ENCODE data around the gene CHRNB1. TPM values are rescaled to one million over a fixed set of nuclear protein-coding genes. Genes with fewer than 3 reads are reported as not detected.

CHRNB1 gene
- total and polyA plus RNA-seq, 10 donors, result 7.3 to 12.9 (median 11.3) TPM

- H3K36me3 ChIP-seq, result no peaks in the 10 kb centered on the region
- 87 to 98% (median 93%) methylated on average over 6 of the region's 6 CpGs for WGBS, 5 donors
- H3K9me3 ChIP-seq, result no peaks in the 10 kb centered on the region
- peaks cover 0 to 22% (median 9%) of the 10 kb centered on the region in 6 donors for H3K4me1 ChIP-seq
- H3K27ac ChIP-seq, result no peak overlapping the region
- intact Hi-C loops (cut with DNase I; ENCODE audit: low total_unique reads), result no loop called here
- DNase-seq, result no peak
- H3K4me3 ChIP-seq, result no peak overlapping the region
- H3K27me3 ChIP-seq (replicated peaks in 1 of 7), result peaks cover 0 to 27% (median 7%) of the 10 kb centered on the region in 7 donors
- TF ChIP-seq, protein P1, sequence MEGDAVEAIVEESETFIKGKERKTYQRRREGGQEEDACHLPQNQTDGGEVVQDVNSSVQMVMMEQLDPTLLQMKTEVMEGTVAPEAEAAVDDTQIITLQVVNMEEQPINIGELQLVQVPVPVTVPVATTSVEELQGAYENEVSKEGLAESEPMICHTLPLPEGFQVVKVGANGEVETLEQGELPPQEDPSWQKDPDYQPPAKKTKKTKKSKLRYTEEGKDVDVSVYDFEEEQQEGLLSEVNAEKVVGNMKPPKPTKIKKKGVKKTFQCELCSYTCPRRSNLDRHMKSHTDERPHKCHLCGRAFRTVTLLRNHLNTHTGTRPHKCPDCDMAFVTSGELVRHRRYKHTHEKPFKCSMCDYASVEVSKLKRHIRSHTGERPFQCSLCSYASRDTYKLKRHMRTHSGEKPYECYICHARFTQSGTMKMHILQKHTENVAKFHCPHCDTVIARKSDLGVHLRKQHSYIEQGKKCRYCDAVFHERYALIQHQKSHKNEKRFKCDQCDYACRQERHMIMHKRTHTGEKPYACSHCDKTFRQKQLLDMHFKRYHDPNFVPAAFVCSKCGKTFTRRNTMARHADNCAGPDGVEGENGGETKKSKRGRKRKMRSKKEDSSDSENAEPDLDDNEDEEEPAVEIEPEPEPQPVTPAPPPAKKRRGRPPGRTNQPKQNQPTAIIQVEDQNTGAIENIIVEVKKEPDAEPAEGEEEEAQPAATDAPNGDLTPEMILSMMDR (IDR thresholded peaks at IDR 0.05 in 8 of 11, conservative IDR thresholded peaks at IDR 0.05 in 3 of 11), result no peak
- TF ChIP-seq POLR2A (IDR thresholded peaks at IDR 0.05) (no peak), POLR2AphosphoS5 (IDR thresholded peaks at IDR 0.05) (no peak)
Observed at GRCh38 chr17:7409716-7410115, 35.1 kb upstream of the CHRNB1 start.

DNA sequence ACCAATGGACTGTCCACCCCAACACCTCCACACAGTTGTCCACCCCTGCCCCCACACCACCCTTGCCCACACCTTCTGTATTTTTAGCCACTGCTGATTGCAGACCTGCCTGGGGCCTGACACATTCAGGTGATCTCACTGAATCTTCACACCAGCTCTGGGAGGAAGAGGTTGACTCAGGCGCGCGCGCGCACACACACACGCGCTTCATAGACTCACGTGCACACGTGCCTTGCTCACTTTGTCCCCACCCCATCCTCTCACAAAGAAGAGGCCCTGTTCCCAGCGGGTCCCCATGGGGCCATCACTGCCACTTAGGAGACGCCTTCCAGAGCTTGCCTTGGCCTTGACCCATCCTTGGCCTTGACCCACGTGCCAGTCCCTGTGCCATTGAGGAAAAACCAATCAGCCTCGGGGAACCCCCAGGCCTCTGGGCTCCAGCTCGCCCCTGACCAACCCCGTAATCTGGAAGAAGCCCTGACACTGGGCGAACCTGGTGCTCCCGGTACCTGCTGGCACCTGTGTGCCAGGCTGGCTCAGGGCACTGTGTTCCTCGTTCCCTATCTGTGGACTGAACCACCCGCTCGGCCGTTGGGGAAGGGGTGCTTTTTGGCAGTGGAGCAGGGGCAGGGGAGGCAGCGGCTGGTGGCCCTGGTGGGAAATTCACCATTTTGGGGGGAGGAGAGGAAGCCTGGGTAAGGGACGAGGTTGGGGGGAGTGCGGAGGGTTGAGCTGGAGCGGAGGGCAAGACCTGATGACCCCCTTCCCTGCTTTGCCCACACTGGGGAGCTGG lies 34.0 kb upstream of the CHRNB1 start:
- Histone ChIP-seq H3K4me3 (no peak overlapping the region), H3K36me3 (no peaks in the 10 kb centered on the region), H3K27me3 (replicated peaks in 1 of 7) (peaks cover 0 to 16% (median 0%) of the 10 kb centered on the region in 7 donors), H3K4me1 (peaks cover 0 to 11% (median 2%) of the 10 kb centered on the region in 6 donors), H3K27ac (no peak overlapping the region), H3K9me3 (no peaks in the 10 kb centered on the region)
- no peak for DNase-seq
- WGBS, 5 donors, result 86 to 93% (median 90%) methylated on average over 25 of the region's 25 CpGs
- no peak for TF ChIP-seq POLR2AphosphoS5 (IDR thresholded peaks at IDR 0.05)
- TF ChIP-seq, protein P1 (IDR thresholded peaks at IDR 0.05 in 8 of 11, conservative IDR thresholded peaks at IDR 0.05 in 3 of 11), result no peak
- intact Hi-C loops (cut with DNase I; ENCODE audit: low total_unique reads), result no loop called here

DNA sequence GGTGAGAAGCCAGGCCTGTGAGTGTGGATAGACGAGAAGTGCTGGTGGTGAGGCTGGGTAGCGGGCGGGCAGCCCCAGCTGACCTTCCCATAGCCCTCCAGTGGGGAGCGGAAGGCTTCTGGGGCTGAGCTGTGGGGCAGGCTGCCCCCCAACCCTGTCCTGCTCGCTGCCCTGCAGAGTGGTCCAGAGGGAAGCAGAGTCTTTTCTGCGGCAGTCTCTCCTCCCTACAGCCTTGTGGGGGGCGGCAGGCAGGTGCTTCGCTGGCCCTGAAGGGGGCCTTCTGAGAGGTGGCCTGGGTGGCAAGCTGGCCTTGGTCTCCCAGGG lies 33.5 kb upstream of the CHRNB1 start:
- WGBS, 5 donors, result 89 to 98% (median 94%) methylated on average over 5 to 8 of the region's 8 CpGs
- TF ChIP-seq POLR2A (IDR thresholded peaks at IDR 0.05) (no peak), POLR2AphosphoS5 (IDR thresholded peaks at IDR 0.05) (no peak)
- TF ChIP-seq, protein P1 (IDR thresholded peaks at IDR 0.05 in 8 of 11, conservative IDR thresholded peaks at IDR 0.05 in 3 of 11), result no peak
- Histone ChIP-seq H3K4me1 (peaks cover 0 to 10% (median 0%) of the 10 kb centered on the region in 6 donors), H3K36me3 (no peaks in the 10 kb centered on the region), H3K27me3 (replicated peaks in 1 of 7) (peaks cover 0 to 14% (median 0%) of the 10 kb centered on the region in 7 donors), H3K4me3 (no peak overlapping the region), H3K27ac (no peak overlapping the region), H3K9me3 (no peaks in the 10 kb centered on the region)
- intact Hi-C loops (cut with DNase I; ENCODE audit: low total_unique reads), result no loop called here
- no peak for DNase-seq

DNA sequence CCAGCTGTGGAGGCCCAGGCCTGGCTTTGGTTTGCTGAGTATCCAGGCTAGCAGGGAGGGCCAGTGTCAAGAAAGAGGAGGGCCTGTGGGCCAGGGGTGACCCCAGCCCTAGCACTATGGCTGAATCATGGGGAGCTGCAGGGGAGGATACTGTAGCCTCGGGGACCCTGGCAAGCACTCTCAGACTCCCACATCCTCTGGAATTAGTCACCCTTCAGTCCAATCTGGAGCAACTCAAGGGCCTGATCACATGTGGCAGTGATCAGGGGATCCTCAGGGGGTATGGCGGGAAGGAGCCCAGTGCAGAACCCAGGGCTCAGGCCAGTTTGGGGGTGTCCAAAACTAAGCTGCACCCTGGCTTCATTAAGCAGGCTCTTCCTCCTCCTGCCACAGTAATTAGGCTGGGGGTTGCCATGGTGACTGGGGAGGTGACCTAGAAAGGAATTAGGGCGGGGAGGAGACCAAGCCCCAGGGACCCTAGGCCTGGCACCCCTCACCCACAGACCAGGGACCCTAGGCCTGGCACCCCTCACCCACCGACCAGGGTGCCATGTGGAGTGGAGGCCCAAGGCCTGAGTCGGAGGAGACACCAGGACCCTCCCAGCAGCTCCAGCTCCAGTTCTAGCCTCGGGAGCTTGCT lies 31.4 kb upstream of the CHRNB1 start:
- Histone ChIP-seq H3K27ac (peak overlapping the region in 5 of 8 donors; percentile 5 to 33 (median 23)), H3K4me1 (peaks cover 0 to under 1% (median 0%) of the 10 kb centered on the region in 6 donors), H3K4me3 (no peak overlapping the region), H3K27me3 (replicated peaks in 1 of 7) (peaks cover 0 to 6% (median 0%) of the 10 kb centered on the region in 7 donors), H3K9me3 (no peaks in the 10 kb centered on the region), H3K36me3 (peaks cover 0 to 7% (median 0%) of the 10 kb centered on the region in 6 donors)
- TF ChIP-seq POLR2A (IDR thresholded peaks at IDR 0.05) (no peak), POLR2AphosphoS5 (IDR thresholded peaks at IDR 0.05) (no peak)
- TF ChIP-seq, protein P1 (IDR thresholded peaks at IDR 0.05 in 8 of 11, conservative IDR thresholded peaks at IDR 0.05 in 3 of 11), result no peak
- intact Hi-C loops (cut with DNase I; ENCODE audit: low total_unique reads), result no loop called here
- WGBS, 5 donors, result 56 to 81% (median 75%) methylated on average over 3 to 6 of the region's 6 CpGs
- no peak for DNase-seq

Data from spleen (tissue), 11 donors.